H1 (cell line): ENCODE results near the gene C21orf58. TPM values are rescaled to one million over a fixed set of nuclear protein-coding genes. Genes with fewer than 3 reads are reported as not detected.

Experiments used
- CHD2 ChIP-seq: IDR thresholded peaks from 2 replicates; pipeline ENCODE4 v1.6.1; 2012; ENCODE audit warnings: low read length, improper control_type of control experiment
- GTF2F1 ChIP-seq: IDR thresholded peaks from 2 replicates; pipeline ENCODE4 v1.6.1; 2012; ENCODE audit warnings: low read depth, low read length, improper control_type of control experiment, borderline replicate concordance
- HDAC6 ChIP-seq: IDR thresholded peaks from one replicate; pipeline ENCODE4 v1.7.1; 2012; ENCODE audit warnings: low read depth, mild to moderate bottlenecking, inconsistent platforms, low read length, moderate library complexity
- JUN ChIP-seq: IDR thresholded peaks from 2 replicates; pipeline ENCODE4 v1.6.1; 2011; ENCODE audit warnings: low read depth, mild to moderate bottlenecking, improper control_type of control experiment, low read length
- NRF1 ChIP-seq: IDR thresholded peaks from 2 replicates; pipeline ENCODE4 v1.6.1; 2011; ENCODE audit warnings: mild to moderate bottlenecking, low read depth, low read length, improper control_type of control experiment
- POLR2AphosphoS5 ChIP-seq: IDR thresholded peaks from 2 replicates; pipeline ENCODE4 v1.6.1; 2011; ENCODE audit warnings: low read depth, low read length
- POU5F1 ChIP-seq: IDR thresholded peaks from 2 replicates; pipeline ENCODE4 v1.6.1; 2011; ENCODE audit warnings: low read depth, mild to moderate bottlenecking, low read length, moderate library complexity
- RBBP5 ChIP-seq: IDR thresholded peaks from 2 replicates; pipeline ENCODE4 v1.7.1; 2012; ENCODE audit warnings: low read depth, mild to moderate bottlenecking, inconsistent platforms, low read length, moderate library complexity, borderline replicate concordance
- TBP ChIP-seq: IDR thresholded peaks from 2 replicates; pipeline ENCODE4 v1.6.1; 2011; ENCODE audit warnings: low read depth, low read length, improper control_type of control experiment
- polyA plus RNA-seq, 7 experiments: library from polyadenylated mRNA; depleted of rRNA in 3 of 7; stranded (reverse) in 5 of 7; unstranded in 2 of 7; fragments of >200 nt in 5 of 7; fragments of 200-250 nt in 2 of 7; gene quantifications; 1 replicate in 5 of 7; 2 replicates in 1 of 7; 4 replicates in 1 of 7; pipeline versions ENCODE4 v1.2.1 to v1.2.3, GENCODE V29; 2011 to 2013; ENCODE audit warnings: missing spikeins in 2 of 7, mixed read lengths in 2 of 7
- total RNA-seq: library from RNA; stranded (reverse); fragmentation: NEBNext Ultra II Directional; extraction: Animal tissue kit (Norgen Biotek cat#: 25700); gene quantifications from 2 replicates; pipeline ENCODE4 v1.2.1, GENCODE V29; 2021
- TF ChIP-seq, protein P1 (sequence below): fragments of 300-600 bp; sonication (generic); IDR thresholded peaks from 2 replicates; pipeline ENCODE4 v1.7.1; 2012; ENCODE audit warnings: low read length, moderate library complexity, mild to moderate bottlenecking, inconsistent platforms; ENCODE audit not compliant: insufficient replicate concordance
- TF ChIP-seq, protein P2 (sequence below): IDR thresholded peaks from 2 replicates; pipeline ENCODE4 v1.6.1; 2012; ENCODE audit warnings: inconsistent platforms

Gene C21orf58
- total and polyA plus RNA-seq, 2 of the 8 experiments (the other 6 are each of a cell fraction or from before 2014, with no cell fraction given): 13.8 to 26.1 TPM

DNA sequence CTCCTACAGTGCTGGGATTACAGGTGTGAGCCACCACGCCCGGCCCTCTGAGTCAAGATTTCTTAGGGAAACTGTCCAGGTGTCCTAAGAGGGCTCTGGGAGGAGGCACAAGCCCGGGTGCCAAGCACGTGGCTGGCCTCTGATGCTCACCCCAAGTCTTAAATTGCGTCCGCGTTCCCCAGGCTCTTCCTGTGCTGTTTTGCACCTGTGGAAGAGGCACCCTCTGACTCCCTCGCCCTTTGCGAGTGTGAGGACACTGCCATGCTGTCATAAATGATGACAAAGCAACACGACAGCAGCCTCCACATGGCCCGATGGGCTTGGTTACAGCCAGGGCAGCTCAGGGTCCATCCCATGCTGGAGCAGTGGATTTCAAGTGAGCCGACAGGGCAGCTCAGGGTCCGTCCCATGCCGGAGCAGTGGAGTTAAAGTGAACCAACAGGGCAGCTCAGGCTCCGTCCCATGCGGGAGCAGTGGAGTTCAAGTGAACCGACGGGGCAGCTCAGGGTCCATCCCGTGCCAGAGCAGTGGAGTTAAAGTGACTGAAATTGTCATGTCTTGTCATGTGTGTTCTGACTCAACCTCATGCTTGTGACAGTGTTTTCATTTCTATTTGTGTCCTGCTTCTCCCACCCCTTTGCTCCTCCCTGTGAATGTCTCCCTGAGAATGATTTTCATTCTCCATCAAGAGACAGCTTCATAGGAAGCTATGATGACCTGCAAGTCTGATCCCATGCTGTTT lies 34.2 kb upstream of the C21orf58 start (continued):
- TF ChIP-seq, protein P1, sequence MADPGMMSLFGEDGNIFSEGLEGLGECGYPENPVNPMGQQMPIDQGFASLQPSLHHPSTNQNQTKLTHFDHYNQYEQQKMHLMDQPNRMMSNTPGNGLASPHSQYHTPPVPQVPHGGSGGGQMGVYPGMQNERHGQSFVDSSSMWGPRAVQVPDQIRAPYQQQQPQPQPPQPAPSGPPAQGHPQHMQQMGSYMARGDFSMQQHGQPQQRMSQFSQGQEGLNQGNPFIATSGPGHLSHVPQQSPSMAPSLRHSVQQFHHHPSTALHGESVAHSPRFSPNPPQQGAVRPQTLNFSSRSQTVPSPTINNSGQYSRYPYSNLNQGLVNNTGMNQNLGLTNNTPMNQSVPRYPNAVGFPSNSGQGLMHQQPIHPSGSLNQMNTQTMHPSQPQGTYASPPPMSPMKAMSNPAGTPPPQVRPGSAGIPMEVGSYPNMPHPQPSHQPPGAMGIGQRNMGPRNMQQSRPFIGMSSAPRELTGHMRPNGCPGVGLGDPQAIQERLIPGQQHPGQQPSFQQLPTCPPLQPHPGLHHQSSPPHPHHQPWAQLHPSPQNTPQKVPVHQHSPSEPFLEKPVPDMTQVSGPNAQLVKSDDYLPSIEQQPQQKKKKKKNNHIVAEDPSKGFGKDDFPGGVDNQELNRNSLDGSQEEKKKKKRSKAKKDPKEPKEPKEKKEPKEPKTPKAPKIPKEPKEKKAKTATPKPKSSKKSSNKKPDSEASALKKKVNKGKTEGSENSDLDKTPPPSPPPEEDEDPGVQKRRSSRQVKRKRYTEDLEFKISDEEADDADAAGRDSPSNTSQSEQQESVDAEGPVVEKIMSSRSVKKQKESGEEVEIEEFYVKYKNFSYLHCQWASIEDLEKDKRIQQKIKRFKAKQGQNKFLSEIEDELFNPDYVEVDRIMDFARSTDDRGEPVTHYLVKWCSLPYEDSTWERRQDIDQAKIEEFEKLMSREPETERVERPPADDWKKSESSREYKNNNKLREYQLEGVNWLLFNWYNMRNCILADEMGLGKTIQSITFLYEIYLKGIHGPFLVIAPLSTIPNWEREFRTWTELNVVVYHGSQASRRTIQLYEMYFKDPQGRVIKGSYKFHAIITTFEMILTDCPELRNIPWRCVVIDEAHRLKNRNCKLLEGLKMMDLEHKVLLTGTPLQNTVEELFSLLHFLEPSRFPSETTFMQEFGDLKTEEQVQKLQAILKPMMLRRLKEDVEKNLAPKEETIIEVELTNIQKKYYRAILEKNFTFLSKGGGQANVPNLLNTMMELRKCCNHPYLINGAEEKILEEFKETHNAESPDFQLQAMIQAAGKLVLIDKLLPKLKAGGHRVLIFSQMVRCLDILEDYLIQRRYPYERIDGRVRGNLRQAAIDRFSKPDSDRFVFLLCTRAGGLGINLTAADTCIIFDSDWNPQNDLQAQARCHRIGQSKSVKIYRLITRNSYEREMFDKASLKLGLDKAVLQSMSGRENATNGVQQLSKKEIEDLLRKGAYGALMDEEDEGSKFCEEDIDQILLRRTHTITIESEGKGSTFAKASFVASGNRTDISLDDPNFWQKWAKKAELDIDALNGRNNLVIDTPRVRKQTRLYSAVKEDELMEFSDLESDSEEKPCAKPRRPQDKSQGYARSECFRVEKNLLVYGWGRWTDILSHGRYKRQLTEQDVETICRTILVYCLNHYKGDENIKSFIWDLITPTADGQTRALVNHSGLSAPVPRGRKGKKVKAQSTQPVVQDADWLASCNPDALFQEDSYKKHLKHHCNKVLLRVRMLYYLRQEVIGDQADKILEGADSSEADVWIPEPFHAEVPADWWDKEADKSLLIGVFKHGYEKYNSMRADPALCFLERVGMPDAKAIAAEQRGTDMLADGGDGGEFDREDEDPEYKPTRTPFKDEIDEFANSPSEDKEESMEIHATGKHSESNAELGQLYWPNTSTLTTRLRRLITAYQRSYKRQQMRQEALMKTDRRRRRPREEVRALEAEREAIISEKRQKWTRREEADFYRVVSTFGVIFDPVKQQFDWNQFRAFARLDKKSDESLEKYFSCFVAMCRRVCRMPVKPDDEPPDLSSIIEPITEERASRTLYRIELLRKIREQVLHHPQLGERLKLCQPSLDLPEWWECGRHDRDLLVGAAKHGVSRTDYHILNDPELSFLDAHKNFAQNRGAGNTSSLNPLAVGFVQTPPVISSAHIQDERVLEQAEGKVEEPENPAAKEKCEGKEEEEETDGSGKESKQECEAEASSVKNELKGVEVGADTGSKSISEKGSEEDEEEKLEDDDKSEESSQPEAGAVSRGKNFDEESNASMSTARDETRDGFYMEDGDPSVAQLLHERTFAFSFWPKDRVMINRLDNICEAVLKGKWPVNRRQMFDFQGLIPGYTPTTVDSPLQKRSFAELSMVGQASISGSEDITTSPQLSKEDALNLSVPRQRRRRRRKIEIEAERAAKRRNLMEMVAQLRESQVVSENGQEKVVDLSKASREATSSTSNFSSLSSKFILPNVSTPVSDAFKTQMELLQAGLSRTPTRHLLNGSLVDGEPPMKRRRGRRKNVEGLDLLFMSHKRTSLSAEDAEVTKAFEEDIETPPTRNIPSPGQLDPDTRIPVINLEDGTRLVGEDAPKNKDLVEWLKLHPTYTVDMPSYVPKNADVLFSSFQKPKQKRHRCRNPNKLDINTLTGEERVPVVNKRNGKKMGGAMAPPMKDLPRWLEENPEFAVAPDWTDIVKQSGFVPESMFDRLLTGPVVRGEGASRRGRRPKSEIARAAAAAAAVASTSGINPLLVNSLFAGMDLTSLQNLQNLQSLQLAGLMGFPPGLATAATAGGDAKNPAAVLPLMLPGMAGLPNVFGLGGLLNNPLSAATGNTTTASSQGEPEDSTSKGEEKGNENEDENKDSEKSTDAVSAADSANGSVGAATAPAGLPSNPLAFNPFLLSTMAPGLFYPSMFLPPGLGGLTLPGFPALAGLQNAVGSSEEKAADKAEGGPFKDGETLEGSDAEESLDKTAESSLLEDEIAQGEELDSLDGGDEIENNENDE: no peak
- TF ChIP-seq HDAC6 (no peak), RBBP5 (no peak), POLR2AphosphoS5 (no peak), JUN (no peak), CHD2 (no peak), TBP (no peak), GTF2F1 (no peak), NRF1 (no peak), POU5F1 (no peak)
- TF ChIP-seq, protein P2, sequence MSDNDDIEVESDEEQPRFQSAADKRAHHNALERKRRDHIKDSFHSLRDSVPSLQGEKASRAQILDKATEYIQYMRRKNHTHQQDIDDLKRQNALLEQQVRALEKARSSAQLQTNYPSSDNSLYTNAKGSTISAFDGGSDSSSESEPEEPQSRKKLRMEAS: no peak
- TF ChIP-seq, all 59 proteins: peak for 0
